ENCODE data around the gene UPK3A.

Gene UPK3A

GRCh38 chr22:45335021-45335818 is 50.5 kb downstream of the UPK3A start:
- Histone ChIP-seq H3K27me3 (ENCODE audit: insufficient read depth, poor library complexity, severe bottlenecking) (no peaks in the 10 kb centered on the region), H3K4me3 (replicated peaks; ENCODE audit: insufficient read depth, low read length) (no peak overlapping the region), H3K27ac (replicated peaks) (no peak overlapping the region)
- no peak for DNase-seq (ENCODE audit: low read depth in 1 of 2, low spot score in 1 of 2)
- TF ChIP-seq SPI1 (IDR thresholded peaks at IDR 0.05; ENCODE audit: borderline replicate concordance, low read depth): no peak
- no peak for TF ChIP-seq CTCF (IDR thresholded peaks at IDR 0.05; ENCODE audit: insufficient read depth, low read length)
- TF ChIP-seq POLR2AphosphoS5 (IDR thresholded peaks at IDR 0.05; ENCODE audit: low read depth): no peak
- TF ChIP-seq REST (IDR thresholded peaks at IDR 0.05; ENCODE audit: insufficient replicate concordance, low read depth): no peak
- no peak for TF ChIP-seq GABPA (IDR thresholded peaks at IDR 0.05; ENCODE audit: low read depth)

GRCh38 chr22:45335854-45336522 is 51.2 kb downstream of the UPK3A start:
- TF ChIP-seq POLR2AphosphoS5 (IDR thresholded peaks at IDR 0.05; ENCODE audit: low read depth): no peak
- TF ChIP-seq REST (IDR thresholded peaks at IDR 0.05; ENCODE audit: insufficient replicate concordance, low read depth): no peak
- TF ChIP-seq CTCF (IDR thresholded peaks at IDR 0.05; ENCODE audit: insufficient read depth, low read length): no peak
- TF ChIP-seq SPI1 (IDR thresholded peaks at IDR 0.05; ENCODE audit: borderline replicate concordance, low read depth): no peak
- TF ChIP-seq GABPA (IDR thresholded peaks at IDR 0.05; ENCODE audit: low read depth): no peak
- Histone ChIP-seq H3K27ac (replicated peaks) (no peak overlapping the region), H3K27me3 (ENCODE audit: insufficient read depth, poor library complexity, severe bottlenecking) (no peaks in the 10 kb centered on the region), H3K4me3 (replicated peaks; ENCODE audit: insufficient read depth, low read length) (no peak overlapping the region)
- no peak for DNase-seq (ENCODE audit: low read depth in 1 of 2, low spot score in 1 of 2)

GRCh38 chr22:45336971-45337431 is 52.3 kb downstream of the UPK3A start:
- DNase-seq (ENCODE audit: low read depth in 1 of 2, low spot score in 1 of 2): no peak
- Histone ChIP-seq H3K27me3 (ENCODE audit: insufficient read depth, poor library complexity, severe bottlenecking) (no peaks in the 10 kb centered on the region), H3K4me3 (replicated peaks; ENCODE audit: insufficient read depth, low read length) (no peak overlapping the region), H3K27ac (replicated peaks) (no peak overlapping the region)
- no peak for TF ChIP-seq POLR2AphosphoS5 (IDR thresholded peaks at IDR 0.05; ENCODE audit: low read depth)
- no peak for TF ChIP-seq CTCF (IDR thresholded peaks at IDR 0.05; ENCODE audit: insufficient read depth, low read length)
